ENCODE results near the gene ADCY6. TPM values are rescaled to one million over a fixed set of nuclear protein-coding genes. Genes with fewer than 3 reads are reported as not detected.

The ADCY6 gene
- total and polyA plus RNA-seq, 4 donors, result 4.3 to 30.5 (median 10.5) TPM

DNA sequence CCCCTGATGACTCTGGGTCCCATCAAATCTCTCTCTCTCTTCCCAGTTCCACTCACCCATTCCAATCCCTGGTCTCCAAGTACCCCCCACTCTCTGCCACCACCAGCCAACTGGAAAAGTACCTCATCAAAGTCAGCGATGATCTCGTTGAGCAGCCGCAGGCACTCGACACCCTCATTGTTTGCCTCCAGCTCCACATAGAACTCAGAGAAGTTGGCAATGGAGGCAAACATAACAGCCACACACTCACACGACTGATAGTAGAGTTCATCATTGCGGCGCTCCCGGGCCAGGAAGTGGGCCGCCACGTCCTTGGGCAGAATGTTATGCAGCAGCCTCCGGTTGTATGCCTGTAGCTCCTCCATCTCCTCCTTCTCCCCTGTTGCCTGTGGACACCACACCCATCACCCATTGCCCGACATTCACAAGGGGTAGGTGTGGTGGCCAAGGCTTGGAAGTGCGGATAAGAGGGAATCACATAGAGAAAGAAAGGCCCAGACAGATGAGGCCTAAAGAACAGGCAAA is 17.2 kb downstream of the ADCY6 start:
- WGBS, result 95% methylated on average over 13 of the region's 13 CpGs

More for the DNA sequence above, 17.2 kb downstream of the ADCY6 start:
- DNase-seq (ENCODE audit: low spot score), result no peak
- Histone ChIP-seq H3K9ac (ENCODE audit: low read depth in 1 of 2, low read length in 2 of 2) (no peak overlapping the region), H3K36me3 (ENCODE audit: control insufficient read depth in 4 of 4, insufficient read depth in 3 of 4, low read depth in 1 of 4, low read length in 3 of 4) (peaks cover 9 to 81% (median 39%) of the 10 kb centered on the region in 4 donors), H3K27me3 (ENCODE audit: control insufficient read depth in 4 of 4, insufficient read depth in 4 of 4, low read length in 3 of 4) (no peaks in the 10 kb centered on the region), H3K27ac (ENCODE audit: low read depth in 1 of 2, low read length in 2 of 2) (no peak overlapping the region), H3K9me3 (ENCODE audit: control insufficient read depth in 4 of 4, low read length in 3 of 4) (no peaks in the 10 kb centered on the region), H3K4me3 (ENCODE audit: low read depth in 1 of 3, low read length in 3 of 3) (no peak overlapping the region), H3K4me1 (ENCODE audit: control insufficient read depth in 4 of 4, insufficient read depth in 4 of 4, low read length in 3 of 4) (no peaks in the 10 kb centered on the region)
- TF ChIP-seq FOXA1 (IDR thresholded peaks at IDR 0.05), result no peak
- TF ChIP-seq, protein P1, sequence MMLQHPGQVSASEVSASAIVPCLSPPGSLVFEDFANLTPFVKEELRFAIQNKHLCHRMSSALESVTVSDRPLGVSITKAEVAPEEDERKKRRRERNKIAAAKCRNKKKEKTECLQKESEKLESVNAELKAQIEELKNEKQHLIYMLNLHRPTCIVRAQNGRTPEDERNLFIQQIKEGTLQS (IDR thresholded peaks at IDR 0.05), result no peak
- TF ChIP-seq HNF4A (conservative IDR thresholded peaks at IDR 0.05), result no peak
- TF ChIP-seq NR2F2 (IDR thresholded peaks at IDR 0.05), result no peak
- no peak for TF ChIP-seq GABPA (IDR thresholded peaks at IDR 0.05 in 1 of 2, conservative IDR thresholded peaks at IDR 0.05 in 1 of 2)
- TF ChIP-seq JUND (IDR thresholded peaks at IDR 0.05), result no peak
- TF ChIP-seq, protein P2, sequence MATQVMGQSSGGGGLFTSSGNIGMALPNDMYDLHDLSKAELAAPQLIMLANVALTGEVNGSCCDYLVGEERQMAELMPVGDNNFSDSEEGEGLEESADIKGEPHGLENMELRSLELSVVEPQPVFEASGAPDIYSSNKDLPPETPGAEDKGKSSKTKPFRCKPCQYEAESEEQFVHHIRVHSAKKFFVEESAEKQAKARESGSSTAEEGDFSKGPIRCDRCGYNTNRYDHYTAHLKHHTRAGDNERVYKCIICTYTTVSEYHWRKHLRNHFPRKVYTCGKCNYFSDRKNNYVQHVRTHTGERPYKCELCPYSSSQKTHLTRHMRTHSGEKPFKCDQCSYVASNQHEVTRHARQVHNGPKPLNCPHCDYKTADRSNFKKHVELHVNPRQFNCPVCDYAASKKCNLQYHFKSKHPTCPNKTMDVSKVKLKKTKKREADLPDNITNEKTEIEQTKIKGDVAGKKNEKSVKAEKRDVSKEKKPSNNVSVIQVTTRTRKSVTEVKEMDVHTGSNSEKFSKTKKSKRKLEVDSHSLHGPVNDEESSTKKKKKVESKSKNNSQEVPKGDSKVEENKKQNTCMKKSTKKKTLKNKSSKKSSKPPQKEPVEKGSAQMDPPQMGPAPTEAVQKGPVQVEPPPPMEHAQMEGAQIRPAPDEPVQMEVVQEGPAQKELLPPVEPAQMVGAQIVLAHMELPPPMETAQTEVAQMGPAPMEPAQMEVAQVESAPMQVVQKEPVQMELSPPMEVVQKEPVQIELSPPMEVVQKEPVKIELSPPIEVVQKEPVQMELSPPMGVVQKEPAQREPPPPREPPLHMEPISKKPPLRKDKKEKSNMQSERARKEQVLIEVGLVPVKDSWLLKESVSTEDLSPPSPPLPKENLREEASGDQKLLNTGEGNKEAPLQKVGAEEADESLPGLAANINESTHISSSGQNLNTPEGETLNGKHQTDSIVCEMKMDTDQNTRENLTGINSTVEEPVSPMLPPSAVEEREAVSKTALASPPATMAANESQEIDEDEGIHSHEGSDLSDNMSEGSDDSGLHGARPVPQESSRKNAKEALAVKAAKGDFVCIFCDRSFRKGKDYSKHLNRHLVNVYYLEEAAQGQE (IDR thresholded peaks at IDR 0.05), result no peak
- no peak for TF ChIP-seq FOXA2 (IDR thresholded peaks at IDR 0.05)
- TF ChIP-seq YY1 (IDR thresholded peaks at IDR 0.05), result no peak
- TF ChIP-seq, protein P3, sequence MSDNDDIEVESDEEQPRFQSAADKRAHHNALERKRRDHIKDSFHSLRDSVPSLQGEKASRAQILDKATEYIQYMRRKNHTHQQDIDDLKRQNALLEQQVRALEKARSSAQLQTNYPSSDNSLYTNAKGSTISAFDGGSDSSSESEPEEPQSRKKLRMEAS (IDR thresholded peaks at IDR 0.05), result no peak
- TF ChIP-seq, protein P4, sequence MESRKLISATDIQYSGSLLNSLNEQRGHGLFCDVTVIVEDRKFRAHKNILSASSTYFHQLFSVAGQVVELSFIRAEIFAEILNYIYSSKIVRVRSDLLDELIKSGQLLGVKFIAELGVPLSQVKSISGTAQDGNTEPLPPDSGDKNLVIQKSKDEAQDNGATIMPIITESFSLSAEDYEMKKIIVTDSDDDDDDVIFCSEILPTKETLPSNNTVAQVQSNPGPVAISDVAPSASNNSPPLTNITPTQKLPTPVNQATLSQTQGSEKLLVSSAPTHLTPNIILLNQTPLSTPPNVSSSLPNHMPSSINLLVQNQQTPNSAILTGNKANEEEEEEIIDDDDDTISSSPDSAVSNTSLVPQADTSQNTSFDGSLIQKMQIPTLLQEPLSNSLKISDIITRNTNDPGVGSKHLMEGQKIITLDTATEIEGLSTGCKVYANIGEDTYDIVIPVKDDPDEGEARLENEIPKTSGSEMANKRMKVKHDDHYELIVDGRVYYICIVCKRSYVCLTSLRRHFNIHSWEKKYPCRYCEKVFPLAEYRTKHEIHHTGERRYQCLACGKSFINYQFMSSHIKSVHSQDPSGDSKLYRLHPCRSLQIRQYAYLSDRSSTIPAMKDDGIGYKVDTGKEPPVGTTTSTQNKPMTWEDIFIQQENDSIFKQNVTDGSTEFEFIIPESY (IDR thresholded peaks at IDR 0.05), result no peak
- TF ChIP-seq EGR1 (IDR thresholded peaks at IDR 0.05; ENCODE audit: low read depth in 2 of 2), result no peak
- TF ChIP-seq SP1 (IDR thresholded peaks at IDR 0.05), result no peak
- TF ChIP-seq HNF4G (IDR thresholded peaks at IDR 0.05), result no peak
- TF ChIP-seq RAD21 (IDR thresholded peaks at IDR 0.05), result no peak
- TF ChIP-seq, protein P5, sequence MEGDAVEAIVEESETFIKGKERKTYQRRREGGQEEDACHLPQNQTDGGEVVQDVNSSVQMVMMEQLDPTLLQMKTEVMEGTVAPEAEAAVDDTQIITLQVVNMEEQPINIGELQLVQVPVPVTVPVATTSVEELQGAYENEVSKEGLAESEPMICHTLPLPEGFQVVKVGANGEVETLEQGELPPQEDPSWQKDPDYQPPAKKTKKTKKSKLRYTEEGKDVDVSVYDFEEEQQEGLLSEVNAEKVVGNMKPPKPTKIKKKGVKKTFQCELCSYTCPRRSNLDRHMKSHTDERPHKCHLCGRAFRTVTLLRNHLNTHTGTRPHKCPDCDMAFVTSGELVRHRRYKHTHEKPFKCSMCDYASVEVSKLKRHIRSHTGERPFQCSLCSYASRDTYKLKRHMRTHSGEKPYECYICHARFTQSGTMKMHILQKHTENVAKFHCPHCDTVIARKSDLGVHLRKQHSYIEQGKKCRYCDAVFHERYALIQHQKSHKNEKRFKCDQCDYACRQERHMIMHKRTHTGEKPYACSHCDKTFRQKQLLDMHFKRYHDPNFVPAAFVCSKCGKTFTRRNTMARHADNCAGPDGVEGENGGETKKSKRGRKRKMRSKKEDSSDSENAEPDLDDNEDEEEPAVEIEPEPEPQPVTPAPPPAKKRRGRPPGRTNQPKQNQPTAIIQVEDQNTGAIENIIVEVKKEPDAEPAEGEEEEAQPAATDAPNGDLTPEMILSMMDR (IDR thresholded peaks at IDR 0.05; ENCODE audit: low read depth, low read length, missing input control), result no peak
- no peak for TF ChIP-seq TAF1 (conservative IDR thresholded peaks at IDR 0.05)
- TF ChIP-seq RXRA (IDR thresholded peaks at IDR 0.05), result no peak

All from liver (tissue), 9 donors.